ENCODE results near the gene PEDS1. TPM values are rescaled to one million over a fixed set of nuclear protein-coding genes. Genes with fewer than 3 reads are reported as not detected.
A peak's percentile ranks its signal among the peaks of the same experiment; 100 is the strongest.

The PEDS1 gene
- total and polyA plus RNA-seq, 2 of the 13 experiments (the other 11 are each of a cell fraction or from before 2014, with no cell fraction given), result 30.5 to 93.9 TPM

- TF ChIP-seq ZBTB46 (CRISPR knock-in tag; IDR thresholded peaks at IDR 0.05; ENCODE audit: borderline replicate concordance) (0 out of 2 replicates have a peak, but pooled peaks have one; percentile 41), ZNF878 (CRISPR knock-in tag; IDR thresholded peaks at IDR 0.05) (0 out of 2 replicates have a peak, but pooled peaks have one; percentile 47), NAIF1 (CRISPR knock-in tag; IDR thresholded peaks at IDR 0.05; ENCODE audit: borderline replicate concordance) (peak; percentile 56; the same call in 1 of the 2 replicates), ZSCAN25 (CRISPR knock-in tag; IDR thresholded peaks at IDR 0.05) (peak; percentile 5; the same call in 1 of the 2 replicates), HOXA5 (CRISPR knock-in tag; IDR thresholded peaks at IDR 0.05) (no peak), SP5 (CRISPR knock-in tag; IDR thresholded peaks at IDR 0.05; ENCODE audit: borderline replicate concordance, low read depth) (peak; percentile 67; the same call in 1 of the 2 replicates), NRL (CRISPR knock-in tag; IDR thresholded peaks at IDR 0.05; ENCODE audit: borderline replicate concordance) (no peak), CENPX (CRISPR knock-in tag; IDR thresholded peaks at IDR 0.05) (no peak), ZNF790 (CRISPR knock-in tag; IDR thresholded peaks at IDR 0.05; ENCODE audit: borderline replicate concordance) (no peak; the same call in 1 of the 2 replicates), ZNF709 (CRISPR knock-in tag; IDR thresholded peaks at IDR 0.05) (no peak; the same call in none of the 2 replicates), ZNF12 (CRISPR knock-in tag; IDR thresholded peaks at IDR 0.05) (peak; percentile 61; the same call in 1 of the 2 replicates), NFIC (IDR thresholded peaks at IDR 0.05; ENCODE audit: low read length) (peak; percentile 64; the same call in 1 of the 2 replicates), THAP11 (CRISPR knock-in tag; IDR thresholded peaks at IDR 0.05) (peak; percentile 74), REST (IDR thresholded peaks at IDR 0.05; ENCODE audit: borderline replicate concordance in 1 of 2, low read depth in 1 of 2, low read length in 2 of 2) (peak in 1 of 2 experiments; percentile 65; a peak in 2 of 4 replicates), POLR2G (IDR thresholded peaks at IDR 0.05; ENCODE audit: low read depth, low read length) (peak; percentile 26; the same call in 1 of the 2 replicates), SAFB2 (CRISPR knock-in tag; IDR thresholded peaks at IDR 0.05; ENCODE audit: borderline replicate concordance, low read depth) (peak; percentile 67)
- TF ChIP-seq, protein P1, sequence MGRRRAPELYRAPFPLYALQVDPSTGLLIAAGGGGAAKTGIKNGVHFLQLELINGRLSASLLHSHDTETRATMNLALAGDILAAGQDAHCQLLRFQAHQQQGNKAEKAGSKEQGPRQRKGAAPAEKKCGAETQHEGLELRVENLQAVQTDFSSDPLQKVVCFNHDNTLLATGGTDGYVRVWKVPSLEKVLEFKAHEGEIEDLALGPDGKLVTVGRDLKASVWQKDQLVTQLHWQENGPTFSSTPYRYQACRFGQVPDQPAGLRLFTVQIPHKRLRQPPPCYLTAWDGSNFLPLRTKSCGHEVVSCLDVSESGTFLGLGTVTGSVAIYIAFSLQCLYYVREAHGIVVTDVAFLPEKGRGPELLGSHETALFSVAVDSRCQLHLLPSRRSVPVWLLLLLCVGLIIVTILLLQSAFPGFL (CRISPR knock-in tag; IDR thresholded peaks at IDR 0.05), result no peak
- TF ChIP-seq, protein P2, sequence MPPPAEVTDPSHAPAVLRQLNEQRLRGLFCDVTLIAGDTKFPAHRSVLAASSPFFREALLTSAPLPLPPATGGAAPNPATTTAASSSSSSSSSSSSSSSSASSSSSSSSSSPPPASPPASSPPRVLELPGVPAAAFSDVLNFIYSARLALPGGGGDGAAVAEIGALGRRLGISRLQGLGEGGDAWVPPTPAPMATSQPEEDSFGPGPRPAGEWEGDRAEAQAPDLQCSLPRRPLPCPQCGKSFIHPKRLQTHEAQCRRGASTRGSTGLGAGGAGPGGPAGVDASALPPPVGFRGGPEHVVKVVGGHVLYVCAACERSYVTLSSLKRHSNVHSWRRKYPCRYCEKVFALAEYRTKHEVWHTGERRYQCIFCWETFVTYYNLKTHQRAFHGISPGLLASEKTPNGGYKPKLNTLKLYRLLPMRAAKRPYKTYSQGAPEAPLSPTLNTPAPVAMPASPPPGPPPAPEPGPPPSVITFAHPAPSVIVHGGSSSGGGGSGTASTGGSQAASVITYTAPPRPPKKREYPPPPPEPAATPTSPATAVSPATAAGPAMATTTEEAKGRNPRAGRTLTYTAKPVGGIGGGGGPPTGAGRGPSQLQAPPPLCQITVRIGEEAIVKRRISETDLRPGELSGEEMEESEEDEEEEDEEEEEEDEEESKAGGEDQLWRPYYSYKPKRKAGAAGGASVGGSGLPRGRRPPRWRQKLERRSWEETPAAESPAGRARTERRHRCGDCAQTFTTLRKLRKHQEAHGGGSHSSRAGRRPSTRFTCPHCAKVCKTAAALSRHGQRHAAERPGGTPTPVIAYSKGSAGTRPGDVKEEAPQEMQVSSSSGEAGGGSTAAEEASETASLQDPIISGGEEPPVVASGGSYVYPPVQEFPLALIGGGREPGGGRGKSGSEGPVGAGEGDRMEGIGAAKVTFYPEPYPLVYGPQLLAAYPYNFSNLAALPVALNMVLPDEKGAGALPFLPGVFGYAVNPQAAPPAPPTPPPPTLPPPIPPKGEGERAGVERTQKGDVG (CRISPR knock-in tag; IDR thresholded peaks at IDR 0.05; ENCODE audit: borderline replicate concordance), result 0 out of 2 replicates have a peak, but pooled peaks have one; percentile 7
Measured at GRCh38 chr20:50192364-50193198, 39.1 kb upstream of the PEDS1 start (continued).

Data from HepG2 (cell line).